ENCODE results near the gene GMDS. TPM values are rescaled to one million over a fixed set of nuclear protein-coding genes. Genes with fewer than 3 reads are reported as not detected.

GMDS gene
- total and polyA plus RNA-seq, 2 of the 8 experiments (the other 6 are each of a cell fraction or from before 2014, with no cell fraction given) = 16.8 to 50.0 TPM

DNA sequence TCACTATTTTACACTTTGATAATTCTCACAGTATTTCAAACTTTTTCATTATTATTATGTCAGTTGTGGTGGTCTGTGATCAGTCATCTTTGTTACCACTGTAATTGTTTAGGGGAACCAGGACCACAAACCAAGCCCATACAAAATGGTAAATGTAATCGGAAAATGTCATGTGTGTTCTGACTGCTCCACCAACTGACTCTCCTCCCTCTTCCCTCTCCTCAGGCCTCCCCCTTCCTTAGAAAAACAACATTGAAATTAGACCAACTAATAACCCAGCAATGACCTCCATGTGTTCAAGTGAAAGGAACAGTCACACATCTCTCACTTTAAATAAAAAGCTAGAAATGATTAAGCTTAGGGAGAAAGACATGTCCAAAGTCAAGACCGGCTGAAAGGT, 63.8 kb downstream of the GMDS start (continued):
- TF ChIP-seq, protein P1, sequence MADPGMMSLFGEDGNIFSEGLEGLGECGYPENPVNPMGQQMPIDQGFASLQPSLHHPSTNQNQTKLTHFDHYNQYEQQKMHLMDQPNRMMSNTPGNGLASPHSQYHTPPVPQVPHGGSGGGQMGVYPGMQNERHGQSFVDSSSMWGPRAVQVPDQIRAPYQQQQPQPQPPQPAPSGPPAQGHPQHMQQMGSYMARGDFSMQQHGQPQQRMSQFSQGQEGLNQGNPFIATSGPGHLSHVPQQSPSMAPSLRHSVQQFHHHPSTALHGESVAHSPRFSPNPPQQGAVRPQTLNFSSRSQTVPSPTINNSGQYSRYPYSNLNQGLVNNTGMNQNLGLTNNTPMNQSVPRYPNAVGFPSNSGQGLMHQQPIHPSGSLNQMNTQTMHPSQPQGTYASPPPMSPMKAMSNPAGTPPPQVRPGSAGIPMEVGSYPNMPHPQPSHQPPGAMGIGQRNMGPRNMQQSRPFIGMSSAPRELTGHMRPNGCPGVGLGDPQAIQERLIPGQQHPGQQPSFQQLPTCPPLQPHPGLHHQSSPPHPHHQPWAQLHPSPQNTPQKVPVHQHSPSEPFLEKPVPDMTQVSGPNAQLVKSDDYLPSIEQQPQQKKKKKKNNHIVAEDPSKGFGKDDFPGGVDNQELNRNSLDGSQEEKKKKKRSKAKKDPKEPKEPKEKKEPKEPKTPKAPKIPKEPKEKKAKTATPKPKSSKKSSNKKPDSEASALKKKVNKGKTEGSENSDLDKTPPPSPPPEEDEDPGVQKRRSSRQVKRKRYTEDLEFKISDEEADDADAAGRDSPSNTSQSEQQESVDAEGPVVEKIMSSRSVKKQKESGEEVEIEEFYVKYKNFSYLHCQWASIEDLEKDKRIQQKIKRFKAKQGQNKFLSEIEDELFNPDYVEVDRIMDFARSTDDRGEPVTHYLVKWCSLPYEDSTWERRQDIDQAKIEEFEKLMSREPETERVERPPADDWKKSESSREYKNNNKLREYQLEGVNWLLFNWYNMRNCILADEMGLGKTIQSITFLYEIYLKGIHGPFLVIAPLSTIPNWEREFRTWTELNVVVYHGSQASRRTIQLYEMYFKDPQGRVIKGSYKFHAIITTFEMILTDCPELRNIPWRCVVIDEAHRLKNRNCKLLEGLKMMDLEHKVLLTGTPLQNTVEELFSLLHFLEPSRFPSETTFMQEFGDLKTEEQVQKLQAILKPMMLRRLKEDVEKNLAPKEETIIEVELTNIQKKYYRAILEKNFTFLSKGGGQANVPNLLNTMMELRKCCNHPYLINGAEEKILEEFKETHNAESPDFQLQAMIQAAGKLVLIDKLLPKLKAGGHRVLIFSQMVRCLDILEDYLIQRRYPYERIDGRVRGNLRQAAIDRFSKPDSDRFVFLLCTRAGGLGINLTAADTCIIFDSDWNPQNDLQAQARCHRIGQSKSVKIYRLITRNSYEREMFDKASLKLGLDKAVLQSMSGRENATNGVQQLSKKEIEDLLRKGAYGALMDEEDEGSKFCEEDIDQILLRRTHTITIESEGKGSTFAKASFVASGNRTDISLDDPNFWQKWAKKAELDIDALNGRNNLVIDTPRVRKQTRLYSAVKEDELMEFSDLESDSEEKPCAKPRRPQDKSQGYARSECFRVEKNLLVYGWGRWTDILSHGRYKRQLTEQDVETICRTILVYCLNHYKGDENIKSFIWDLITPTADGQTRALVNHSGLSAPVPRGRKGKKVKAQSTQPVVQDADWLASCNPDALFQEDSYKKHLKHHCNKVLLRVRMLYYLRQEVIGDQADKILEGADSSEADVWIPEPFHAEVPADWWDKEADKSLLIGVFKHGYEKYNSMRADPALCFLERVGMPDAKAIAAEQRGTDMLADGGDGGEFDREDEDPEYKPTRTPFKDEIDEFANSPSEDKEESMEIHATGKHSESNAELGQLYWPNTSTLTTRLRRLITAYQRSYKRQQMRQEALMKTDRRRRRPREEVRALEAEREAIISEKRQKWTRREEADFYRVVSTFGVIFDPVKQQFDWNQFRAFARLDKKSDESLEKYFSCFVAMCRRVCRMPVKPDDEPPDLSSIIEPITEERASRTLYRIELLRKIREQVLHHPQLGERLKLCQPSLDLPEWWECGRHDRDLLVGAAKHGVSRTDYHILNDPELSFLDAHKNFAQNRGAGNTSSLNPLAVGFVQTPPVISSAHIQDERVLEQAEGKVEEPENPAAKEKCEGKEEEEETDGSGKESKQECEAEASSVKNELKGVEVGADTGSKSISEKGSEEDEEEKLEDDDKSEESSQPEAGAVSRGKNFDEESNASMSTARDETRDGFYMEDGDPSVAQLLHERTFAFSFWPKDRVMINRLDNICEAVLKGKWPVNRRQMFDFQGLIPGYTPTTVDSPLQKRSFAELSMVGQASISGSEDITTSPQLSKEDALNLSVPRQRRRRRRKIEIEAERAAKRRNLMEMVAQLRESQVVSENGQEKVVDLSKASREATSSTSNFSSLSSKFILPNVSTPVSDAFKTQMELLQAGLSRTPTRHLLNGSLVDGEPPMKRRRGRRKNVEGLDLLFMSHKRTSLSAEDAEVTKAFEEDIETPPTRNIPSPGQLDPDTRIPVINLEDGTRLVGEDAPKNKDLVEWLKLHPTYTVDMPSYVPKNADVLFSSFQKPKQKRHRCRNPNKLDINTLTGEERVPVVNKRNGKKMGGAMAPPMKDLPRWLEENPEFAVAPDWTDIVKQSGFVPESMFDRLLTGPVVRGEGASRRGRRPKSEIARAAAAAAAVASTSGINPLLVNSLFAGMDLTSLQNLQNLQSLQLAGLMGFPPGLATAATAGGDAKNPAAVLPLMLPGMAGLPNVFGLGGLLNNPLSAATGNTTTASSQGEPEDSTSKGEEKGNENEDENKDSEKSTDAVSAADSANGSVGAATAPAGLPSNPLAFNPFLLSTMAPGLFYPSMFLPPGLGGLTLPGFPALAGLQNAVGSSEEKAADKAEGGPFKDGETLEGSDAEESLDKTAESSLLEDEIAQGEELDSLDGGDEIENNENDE (IDR thresholded peaks at IDR 0.05; ENCODE audit: insufficient replicate concordance, low read length) = no peak
- no peak for TF ChIP-seq GABPA (IDR thresholded peaks at IDR 0.05; ENCODE audit: borderline replicate concordance, insufficient read depth, low read length)
